Dermis microvascular lymphatic vessel endothelial cell (primary cell): ENCODE data around the gene CYSTM1. TPM values are rescaled to one million over a fixed set of nuclear protein-coding genes. Genes with fewer than 3 reads are reported as not detected.
"Not testable (repeated sequence)": the region's sequence is repeated elsewhere in the genome, so short reads cannot be mapped to it uniquely, and the experiment has no call there.

Experiments used
- DNase-seq, 2 donors: peaks; one replicate each; pipeline versions ENCODE4 v3.0.0 to v3.0.0-alpha.2; 2010; ENCODE audit warnings: low read depth in 2 of 2
- total RNA-seq: library from RNA; depleted of rRNA; stranded (reverse); fragments of >200 nt; gene quantifications from 2 replicates; pipeline ENCODE4 v1.2.1, GENCODE V29; 2014

The CYSTM1 gene
- total RNA-seq, 1 donor from 2014 or later, result 11.3 TPM

- peak in 1 of 2 donors; percentile 45 for DNase-seq
Observed at GRCh38 chr5:140175367-140176030, 511 bp downstream of the CYSTM1 start.

- no peak for DNase-seq
Observed at GRCh38 chr5:140176031-140176387, 1.0 kb downstream of the CYSTM1 start.

GRCh38 chr5:140178086-140178410, 3.1 kb downstream of the CYSTM1 start:
- DNase-seq, result no peak

GRCh38 chr5:140178482-140179116, 3.6 kb downstream of the CYSTM1 start:
- DNase-seq, result no peak

GRCh38 chr5:140181002-140181483, 6.1 kb downstream of the CYSTM1 start:
- DNase-seq, result no peak

- no peak for DNase-seq
Observed at GRCh38 chr5:140181525-140181924, 6.5 kb downstream of the CYSTM1 start.

GRCh38 chr5:140182075-140182711, 7.2 kb downstream of the CYSTM1 start:
- DNase-seq, result no peak

- no peak for DNase-seq
Observed at GRCh38 chr5:140182803-140183367, 7.9 kb downstream of the CYSTM1 start.

- no peak for DNase-seq
Observed at GRCh38 chr5:140185409-140185808, 10.4 kb downstream of the CYSTM1 start.

GRCh38 chr5:140186267-140186671, 11.3 kb downstream of the CYSTM1 start:
- no peak for DNase-seq

GRCh38 chr5:140189253-140189652, 14.3 kb downstream of the CYSTM1 start:
- DNase-seq, result no peak

GRCh38 chr5:140189977-140190871, 15.2 kb downstream of the CYSTM1 start:
- DNase-seq, result peak in 1 of 2 donors; percentile 38

- DNase-seq, result no peak
Observed at GRCh38 chr5:140190872-140191218, 15.9 kb downstream of the CYSTM1 start.

- DNase-seq, result no peak
Observed at GRCh38 chr5:140192715-140193430, 17.9 kb downstream of the CYSTM1 start.

- no peak for DNase-seq
Observed at GRCh38 chr5:140194662-140195061, 19.7 kb downstream of the CYSTM1 start.

- DNase-seq, result no peak
Observed at GRCh38 chr5:140196115-140196814, 21.3 kb downstream of the CYSTM1 start.

- no peak for DNase-seq
Observed at GRCh38 chr5:140197023-140197422, 22.0 kb downstream of the CYSTM1 start.

- DNase-seq, result not testable (repeated sequence)
Observed at GRCh38 chr5:140198915-140199314, 23.9 kb downstream of the CYSTM1 start.

- DNase-seq, result no peak
Observed at GRCh38 chr5:140202078-140202477, 27.1 kb downstream of the CYSTM1 start.

GRCh38 chr5:140202610-140203009, 27.6 kb downstream of the CYSTM1 start:
- DNase-seq, result no peak
